ENCODE measurements around the gene ZRSR2. TPM values are rescaled to one million over a fixed set of nuclear protein-coding genes. Genes with fewer than 3 reads are reported as not detected.

ZRSR2 gene
- polyA plus RNA-seq, 2 of the 4 experiments (the other 2 are of a cell fraction): 10.5 to 12.0 TPM

DNA sequence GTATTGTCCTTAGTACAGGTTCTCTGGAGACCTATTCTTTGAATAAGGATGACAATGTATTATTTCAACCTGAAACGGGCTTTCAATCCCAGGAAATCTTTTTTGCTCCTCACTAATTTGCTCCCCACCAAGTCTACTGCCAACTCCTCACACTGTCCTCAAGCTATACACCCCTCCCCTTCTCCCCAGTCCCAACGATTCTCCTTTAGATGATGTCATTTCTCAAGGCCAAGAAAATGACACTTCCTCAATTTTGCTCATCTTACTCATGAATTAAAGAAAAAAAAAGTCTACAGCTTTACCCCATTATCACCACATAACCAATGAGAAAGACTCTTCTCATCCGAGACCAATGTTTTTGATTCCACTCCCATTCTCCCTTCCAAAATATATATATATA lies 43.8 kb downstream of the ZRSR2 start:
- Histone ChIP-seq H3K9me3 (no peaks in the 10 kb centered on the region), H3K4me1 (no peaks in the 10 kb centered on the region), H3K27ac (no peak overlapping the region), H3K4me2 (no peak overlapping the region), H3K4me3 (no peak overlapping the region)
- ChIA-PET POLR2A (no interaction called here), CTCF (no interaction called here)
- 69% methylated on average over 3 of the region's 3 CpGs for WGBS (ENCODE audit: missing lambda C conversion rate)
- DNase-seq (ENCODE audit: low read depth in 1 of 2, low spot score in 1 of 2): no peak
- no peak for TF ChIP-seq E2F6 (IDR thresholded peaks at IDR 0.05; ENCODE audit: borderline replicate concordance, low read depth)
- TF ChIP-seq FOXS1 (CRISPR knock-in tag; IDR thresholded peaks at IDR 0.05): no peak
- no peak for TF ChIP-seq HDAC2 (IDR thresholded peaks at IDR 0.05)
- TF ChIP-seq JUN (IDR thresholded peaks at IDR 0.05): no peak
- TF ChIP-seq RCOR1 (IDR thresholded peaks at IDR 0.05; ENCODE audit: low read depth, low read length): no peak
- no peak for TF ChIP-seq FOSL2 (IDR thresholded peaks at IDR 0.05)
- TF ChIP-seq FOSL2 (CRISPR knock-in tag; IDR thresholded peaks at IDR 0.05): no peak
- no peak for TF ChIP-seq CBX8 (IDR thresholded peaks at IDR 0.05)
- TF ChIP-seq MAFK (IDR thresholded peaks at IDR 0.05; ENCODE audit: partially characterized antibody): no peak
- no peak for TF ChIP-seq HOXB5 (CRISPR knock-in tag; IDR thresholded peaks at IDR 0.05)
- no peak for TF ChIP-seq PBX3 (IDR thresholded peaks at IDR 0.05)
- no peak for TF ChIP-seq POLR2A (IDR thresholded peaks at IDR 0.05; ENCODE audit: low read length)
- TF ChIP-seq EP300 (IDR thresholded peaks at IDR 0.05): no peak
- no peak for TF ChIP-seq ZNF302 (CRISPR knock-in tag; IDR thresholded peaks at IDR 0.05)
- TF ChIP-seq FOSB (CRISPR knock-in tag; IDR thresholded peaks at IDR 0.05): no peak
- TF ChIP-seq, protein P1, sequence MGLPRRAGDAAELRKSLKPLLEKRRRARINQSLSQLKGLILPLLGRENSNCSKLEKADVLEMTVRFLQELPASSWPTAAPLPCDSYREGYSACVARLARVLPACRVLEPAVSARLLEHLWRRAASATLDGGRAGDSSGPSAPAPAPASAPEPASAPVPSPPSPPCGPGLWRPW (IDR thresholded peaks at IDR 0.05): no peak
- no peak for TF ChIP-seq RNF2 (IDR thresholded peaks at IDR 0.05; ENCODE audit: borderline replicate concordance, low read depth)
- no peak for TF ChIP-seq RARB (CRISPR knock-in tag; IDR thresholded peaks at IDR 0.05)
- no peak for TF ChIP-seq ZC3H11A (IDR thresholded peaks at IDR 0.05)
- TF ChIP-seq, protein P2, sequence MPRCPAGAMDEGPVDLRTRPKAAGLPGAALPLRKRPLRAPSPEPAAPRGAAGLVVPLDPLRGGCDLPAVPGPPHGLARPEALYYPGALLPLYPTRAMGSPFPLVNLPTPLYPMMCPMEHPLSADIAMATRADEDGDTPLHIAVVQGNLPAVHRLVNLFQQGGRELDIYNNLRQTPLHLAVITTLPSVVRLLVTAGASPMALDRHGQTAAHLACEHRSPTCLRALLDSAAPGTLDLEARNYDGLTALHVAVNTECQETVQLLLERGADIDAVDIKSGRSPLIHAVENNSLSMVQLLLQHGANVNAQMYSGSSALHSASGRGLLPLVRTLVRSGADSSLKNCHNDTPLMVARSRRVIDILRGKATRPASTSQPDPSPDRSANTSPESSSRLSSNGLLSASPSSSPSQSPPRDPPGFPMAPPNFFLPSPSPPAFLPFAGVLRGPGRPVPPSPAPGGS (IDR thresholded peaks at IDR 0.05): no peak
- no peak for ATAC-seq
- no peak for FAIRE-seq

DNA sequence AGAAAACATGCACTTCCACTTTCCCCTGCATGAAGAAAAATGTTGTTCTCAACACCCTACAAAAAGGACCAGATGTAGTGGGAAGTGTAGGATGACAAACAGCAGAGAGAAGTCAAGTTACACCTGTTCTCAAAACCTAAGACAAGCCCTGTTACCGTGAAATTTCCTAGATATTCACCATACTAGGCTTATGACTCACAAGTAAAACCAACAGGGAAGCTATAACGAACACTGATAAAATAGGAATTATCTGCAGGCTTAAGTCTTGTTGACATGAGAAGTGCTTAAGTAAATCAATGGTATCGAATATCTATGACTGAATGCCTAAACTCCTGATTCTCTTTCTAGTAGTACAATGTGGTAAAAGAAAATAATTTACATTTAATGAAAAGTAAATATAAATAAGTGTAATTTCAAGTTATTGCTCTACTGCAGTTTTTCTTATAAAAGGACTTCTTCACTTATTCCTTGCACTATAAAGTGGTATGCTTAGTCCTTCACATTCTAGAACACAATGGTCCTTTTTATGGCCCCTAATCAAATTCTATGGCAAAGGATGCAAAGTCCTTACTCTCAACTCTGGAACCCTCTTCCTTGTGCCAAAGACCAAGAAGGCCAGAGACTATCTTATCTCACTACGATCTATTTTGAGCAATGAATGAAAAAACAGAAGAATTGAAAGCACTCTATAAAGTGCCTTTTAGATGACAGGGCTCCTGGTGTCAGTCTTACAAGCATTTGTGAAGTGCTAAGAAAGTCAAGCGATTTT lies 44.7 kb downstream of the ZRSR2 start:
- H3K4me1 ChIP-seq: no peaks in the 10 kb centered on the region
- no peaks in the 10 kb centered on the region for H3K9me3 ChIP-seq
- H3K27ac ChIP-seq: no peak overlapping the region
- CTCF ChIA-PET: no interaction called here
- POLR2A ChIA-PET: no interaction called here
- no peak for FAIRE-seq
- no peak for DNase-seq (ENCODE audit: low read depth in 1 of 2, low spot score in 1 of 2)
- no peak for ATAC-seq
- H3K4me2 ChIP-seq: no peak overlapping the region
- TF ChIP-seq MAFK (IDR thresholded peaks at IDR 0.05; ENCODE audit: partially characterized antibody) (no peak), EP300 (IDR thresholded peaks at IDR 0.05) (no peak), PHF8 (IDR thresholded peaks at IDR 0.05; ENCODE audit: borderline replicate concordance, low read depth) (no peak), E2F6 (IDR thresholded peaks at IDR 0.05; ENCODE audit: borderline replicate concordance, low read depth) (no peak), NFE2L2 (conservative IDR thresholded peaks at IDR 0.05; ENCODE audit: low read length) (no peak), KDM1A (IDR thresholded peaks at IDR 0.05; ENCODE audit: low read depth) (no peak), ATOH8 (CRISPR knock-in tag; IDR thresholded peaks at IDR 0.05; ENCODE audit: low read depth) (no peak), BHLHE40 (IDR thresholded peaks at IDR 0.05; ENCODE audit: low read depth, low read length) (no peak), CEBPB (IDR thresholded peaks at IDR 0.05) (no peak), CHD2 (IDR thresholded peaks at IDR 0.05; ENCODE audit: low read length, partially characterized antibody) (no peak)
- no peak overlapping the region for H3K4me3 ChIP-seq
- WGBS (ENCODE audit: missing lambda C conversion rate): 69% methylated on average over 5 of the region's 5 CpGs
